SK-N-SH (cell line): ENCODE measurements around the gene TEK. TPM values are rescaled to one million over a fixed set of nuclear protein-coding genes. Genes with fewer than 3 reads are reported as not detected.

Experiments used
- CTCF ChIA-PET: fragments of 300-600, 350-600 bp; formaldehyde crosslinking; extraction: SDS; loops from one replicate; lab custom pipeline; 2021; lab: Yijun Ruan, JAX
- POLR2A ChIA-PET: fragments of 350-600 bp; sonication (Branson Sonifier 250); formaldehyde crosslinking; extraction: SDS; loops from one replicate; lab custom pipeline; 2020; ENCODE audit warnings: antibody characterized with exemption, inconsistent platforms; lab: Yijun Ruan, JAX
- DNase-seq: peaks from one replicate; pipeline ENCODE4 v3.0.0; 2012
- H2AFZ ChIP-seq: fragments of 200-600 bp; sonication (generic); 2 replicates; pipeline ENCODE4 v1.8.1; 2016; ENCODE audit warnings: antibody characterized with exemption, mild to moderate bottlenecking, low read depth
- H3F3A ChIP-seq: fragments of 200-600 bp; sonication (generic); replicated peaks from 2 replicates; pipeline ENCODE3; 2016; ENCODE audit warnings: antibody characterized with exemption, mild to moderate bottlenecking; ENCODE audit not compliant: insufficient read depth
- H3K27ac ChIP-seq, 2 experiments: fragments of 200-500 bp in 1 of 2; fragments of 200-600 bp in 1 of 2; sonication (Bioruptor generic) in 1 of 2; sonication (generic), shearing (Covaris generic) in 1 of 2; 2 replicates each; pipeline versions ENCODE4 v1.5.1 to v1.6.1; 2014 to 2016; ENCODE audit warnings: low read depth in 2 of 2, inconsistent platforms in 1 of 2, low read length in 1 of 2, mild to moderate bottlenecking in 1 of 2, mixed read lengths in 1 of 2
- H3K27me3 ChIP-seq: fragments of 200-600 bp; sonication (generic), shearing (Covaris generic); 2 replicates; pipeline ENCODE4 v1.6.1; 2016; ENCODE audit warnings: mixed run types; ENCODE audit not compliant: insufficient read depth
- H3K36me3 ChIP-seq, 2 experiments: fragments of 200-500 bp in 1 of 2; fragments of 200-600 bp in 1 of 2; sonication (Bioruptor generic) in 1 of 2; sonication (generic) in 1 of 2; replicated peaks in 1 of 2; 2 replicates each; pipeline versions ENCODE3 to v1.5.1; 2014 to 2016; ENCODE audit warnings: low read length in 1 of 2, mild to moderate bottlenecking in 1 of 2; ENCODE audit not compliant: insufficient read depth in 2 of 2, control insufficient read depth in 1 of 2
- H3K4me1 ChIP-seq, 2 experiments: fragments of 200-500 bp in 1 of 2; fragments of 200-600 bp in 1 of 2; sonication (Bioruptor generic) in 1 of 2; sonication (generic), shearing (Covaris generic) in 1 of 2; 2 replicates each; pipeline versions ENCODE4 v1.5.1 to v1.6.1; 2014 to 2016; ENCODE audit warnings: low read depth in 1 of 2, low read length in 1 of 2, mixed run types in 1 of 2; ENCODE audit not compliant: insufficient read depth in 2 of 2, control insufficient read depth in 1 of 2
- H3K4me2 ChIP-seq: fragments of 200-600 bp; sonication (generic), shearing (Covaris generic); 2 replicates; pipeline ENCODE4 v1.6.1; 2017; ENCODE audit warnings: mixed run types
- H3K4me3 ChIP-seq, 2 experiments: fragments of 200-500 bp in 1 of 2; fragments of 200-600 bp in 1 of 2; sonication (Bioruptor generic) in 1 of 2; sonication (generic), shearing (Covaris generic) in 1 of 2; 2 replicates each; pipeline versions ENCODE4 v1.5.1 to v1.8.1; 2014 to 2016; ENCODE audit warnings: low read depth in 2 of 2, inconsistent platforms in 1 of 2, low read length in 1 of 2, mild to moderate bottlenecking in 1 of 2, mixed read lengths in 1 of 2, moderate library complexity in 1 of 2
- H3K79me2 ChIP-seq: fragments of 200-600 bp; sonication (generic); 2 replicates; pipeline ENCODE4 v1.8.1; 2017; ENCODE audit warnings: mild to moderate bottlenecking; ENCODE audit not compliant: insufficient read depth
- H3K9ac ChIP-seq: fragments of 200-600 bp; sonication (generic); 2 replicates; pipeline ENCODE4 v1.6.1; 2017; ENCODE audit warnings: mixed run types
- H3K9me2 ChIP-seq: fragments of 200-600 bp; sonication (generic); 2 replicates; pipeline ENCODE4 v1.6.1; 2017; ENCODE audit warnings: mixed run types
- H3K9me3 ChIP-seq: fragments of 200-600 bp; sonication (generic); 2 replicates; pipeline ENCODE4 v1.6.1; 2017; ENCODE audit warnings: mixed run types, mild to moderate bottlenecking, moderate library complexity
- H4K20me1 ChIP-seq: fragments of 200-600 bp; sonication (generic); 2 replicates; pipeline ENCODE4 v1.6.1; 2017; ENCODE audit warnings: mild to moderate bottlenecking, mixed run types; ENCODE audit not compliant: insufficient read depth
- CHD2 ChIP-seq: fragments of 150-350 bp; IDR thresholded peaks from 2 replicates; pipeline ENCODE4 v1.6.1; 2018; ENCODE audit warnings: low read length; ENCODE audit not compliant: partially characterized antibody
- ELF1 ChIP-seq: IDR thresholded peaks from 2 replicates; pipeline ENCODE4 v1.4.0; 2012
- EP300 ChIP-seq, 2 experiments: IDR thresholded peaks; 2 replicates each; pipeline versions ENCODE4 v1.4.0 to v1.6.1; 2012; ENCODE audit warnings: borderline replicate concordance in 1 of 2, low read depth in 1 of 2, low read length in 1 of 2
- EZH2phosphoT487 ChIP-seq: fragments of 200-600 bp; sonication (generic); IDR thresholded peaks from 2 replicates; pipeline ENCODE4 v1.6.1; 2017; ENCODE audit warnings: low read depth, mixed run types, mild to moderate bottlenecking, antibody characterized with exemption, moderate library complexity, borderline replicate concordance
- GABPA ChIP-seq: IDR thresholded peaks from 2 replicates; pipeline ENCODE4 v1.4.0; 2012; ENCODE audit warnings: low read depth, mild to moderate bottlenecking
- IRF3 ChIP-seq: fragments of 150-350 bp; IDR thresholded peaks from 2 replicates; pipeline ENCODE4 v1.6.1; 2016; ENCODE audit warnings: mild to moderate bottlenecking, low read depth, low read length
- JUND ChIP-seq: IDR thresholded peaks from 2 replicates; pipeline ENCODE4 v1.4.0; 2012
- MEF2A ChIP-seq: IDR thresholded peaks from 2 replicates; pipeline ENCODE4 v1.4.0; 2012; ENCODE audit warnings: low read depth, borderline replicate concordance
- NFIC ChIP-seq: IDR thresholded peaks from 2 replicates; pipeline ENCODE4 v1.4.0; 2012; ENCODE audit warnings: borderline replicate concordance
- PBX3 ChIP-seq: IDR thresholded peaks from 2 replicates; pipeline ENCODE4; 2012
- POLR2AphosphoS5 ChIP-seq: IDR thresholded peaks from 2 replicates; pipeline ENCODE4 v1.6.1; 2012; ENCODE audit warnings: low read depth, low read length
- REST ChIP-seq: IDR thresholded peaks from 2 replicates; pipeline ENCODE4 v1.6.1; 2012; ENCODE audit warnings: mild to moderate bottlenecking, low read depth, low read length, moderate library complexity
- RFX5 ChIP-seq: IDR thresholded peaks from 2 replicates; pipeline ENCODE4 v1.6.1; 2012; ENCODE audit warnings: mild to moderate bottlenecking, improper control_type of control experiment, low read length
- RXRA ChIP-seq: IDR thresholded peaks from 2 replicates; pipeline ENCODE4 v1.4.0; 2012; ENCODE audit warnings: low read depth, mild to moderate bottlenecking, borderline replicate concordance
- TAF1 ChIP-seq: IDR thresholded peaks from 2 replicates; pipeline ENCODE4 v1.6.1; 2012; ENCODE audit warnings: low read depth, mild to moderate bottlenecking, low read length, moderate library complexity, borderline replicate concordance
- TCF12 ChIP-seq: IDR thresholded peaks from 2 replicates; pipeline ENCODE4 v1.4.0; 2012
- TEAD4 ChIP-seq: IDR thresholded peaks from 2 replicates; pipeline ENCODE4 v1.4.0; 2012; ENCODE audit warnings: mild to moderate bottlenecking, borderline replicate concordance; ENCODE audit not compliant: insufficient read depth
- YY1 ChIP-seq: IDR thresholded peaks from 2 replicates; pipeline ENCODE4 v1.4.0; 2012; ENCODE audit warnings: low read depth, mild to moderate bottlenecking
- ZBTB33 ChIP-seq: IDR thresholded peaks from 2 replicates; pipeline ENCODE4 v1.4.0; 2012; ENCODE audit warnings: low read depth, borderline replicate concordance
- WGBS: methylation state at CpG from one replicate; pipeline ENCODE4 v1.1.6; 2017; ENCODE audit warnings: low lambda C conversion rate; 5-methylcytosine and 5-hydroxymethylcytosine counted together
- polyA plus RNA-seq, 3 experiments: library from polyadenylated mRNA; depleted of rRNA; stranded (reverse); fragments of >200 nt; gene quantifications; 2 replicates each; pipeline ENCODE4 v1.2.3, GENCODE V29; 2012
- TF ChIP-seq, protein P1 (sequence below): fragments of 200-600 bp; sonication (generic); IDR thresholded peaks from 2 replicates; pipeline ENCODE4 v1.6.1; 2017; ENCODE audit warnings: antibody characterized with exemption, mild to moderate bottlenecking, moderate library complexity

The TEK gene
- polyA plus RNA-seq, 1 of the 3 experiments (the other 2 are of a cell fraction) = 0.03 TPM

- Histone ChIP-seq H3K4me3 (no peak overlapping the region), H3K9me3 (no peaks in the 10 kb centered on the region), H2AFZ (0 out of 2 replicates have a peak overlapping the region, but pooled peaks have one; percentile 66), H3K9ac (peak overlapping the region; percentile 45; the same call in 1 of the 2 replicates), H3K9me2 (no peaks in the 10 kb centered on the region), H3K27me3 (no peaks in the 10 kb centered on the region), H3K4me1 (no peaks in the 10 kb centered on the region; a peak in 1 of 4 replicates), H4K20me1 (no peaks in the 10 kb centered on the region), H3K79me2 (no peaks in the 10 kb centered on the region), H3F3A (peaks cover 16% of the 10 kb centered on the region), H3K36me3 (no peaks in the 10 kb centered on the region), H3K27ac (peak overlapping the region in 1 of 2 experiments; percentile 80; a peak in 2 of 4 replicates), H3K4me2 (no peak overlapping the region)
- WGBS = 69% methylated on average over 3 of the region's 3 CpGs
- ChIA-PET POLR2A (no interaction called here), CTCF (interaction anchor here (1.4 kb wide), 1 partner anchor 82 kb away, joined by 3 read pairs; no protein-coding TSS in a partner anchor)
- DNase-seq = no peak
- TF ChIP-seq RFX5 = no peak
- no peak for TF ChIP-seq RXRA
- no peak for TF ChIP-seq MEF2A
- no peak for TF ChIP-seq GABPA
- no peak for TF ChIP-seq REST
- TF ChIP-seq EZH2phosphoT487 = no peak
- TF ChIP-seq POLR2AphosphoS5 = no peak
- no peak for TF ChIP-seq EP300 (IDR thresholded peaks at IDR 0.05; ENCODE audit: borderline replicate concordance in 1 of 2, low read depth in 1 of 2, low read length in 1 of 2)
- no peak for TF ChIP-seq YY1
- no peak for TF ChIP-seq NFIC
- no peak for TF ChIP-seq TCF12
- TF ChIP-seq ZBTB33 = no peak
- TF ChIP-seq TAF1 = no peak
- no peak for TF ChIP-seq IRF3
- TF ChIP-seq CHD2 = no peak
- no peak for TF ChIP-seq TEAD4
- TF ChIP-seq, protein P1, sequence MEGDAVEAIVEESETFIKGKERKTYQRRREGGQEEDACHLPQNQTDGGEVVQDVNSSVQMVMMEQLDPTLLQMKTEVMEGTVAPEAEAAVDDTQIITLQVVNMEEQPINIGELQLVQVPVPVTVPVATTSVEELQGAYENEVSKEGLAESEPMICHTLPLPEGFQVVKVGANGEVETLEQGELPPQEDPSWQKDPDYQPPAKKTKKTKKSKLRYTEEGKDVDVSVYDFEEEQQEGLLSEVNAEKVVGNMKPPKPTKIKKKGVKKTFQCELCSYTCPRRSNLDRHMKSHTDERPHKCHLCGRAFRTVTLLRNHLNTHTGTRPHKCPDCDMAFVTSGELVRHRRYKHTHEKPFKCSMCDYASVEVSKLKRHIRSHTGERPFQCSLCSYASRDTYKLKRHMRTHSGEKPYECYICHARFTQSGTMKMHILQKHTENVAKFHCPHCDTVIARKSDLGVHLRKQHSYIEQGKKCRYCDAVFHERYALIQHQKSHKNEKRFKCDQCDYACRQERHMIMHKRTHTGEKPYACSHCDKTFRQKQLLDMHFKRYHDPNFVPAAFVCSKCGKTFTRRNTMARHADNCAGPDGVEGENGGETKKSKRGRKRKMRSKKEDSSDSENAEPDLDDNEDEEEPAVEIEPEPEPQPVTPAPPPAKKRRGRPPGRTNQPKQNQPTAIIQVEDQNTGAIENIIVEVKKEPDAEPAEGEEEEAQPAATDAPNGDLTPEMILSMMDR = no peak
- no peak for TF ChIP-seq PBX3
- TF ChIP-seq JUND = no peak
- no peak for TF ChIP-seq ELF1
Measured at GRCh38 chr9:27195191-27195590, 86.2 kb downstream of the TEK start.
